ENCODE data around the gene PRRX1. TPM values are rescaled to one million over a fixed set of nuclear protein-coding genes. Genes with fewer than 3 reads are reported as not detected.

The PRRX1 gene
- total RNA-seq, 1 experiment from 2014 or later: 1.8 TPM

DNA sequence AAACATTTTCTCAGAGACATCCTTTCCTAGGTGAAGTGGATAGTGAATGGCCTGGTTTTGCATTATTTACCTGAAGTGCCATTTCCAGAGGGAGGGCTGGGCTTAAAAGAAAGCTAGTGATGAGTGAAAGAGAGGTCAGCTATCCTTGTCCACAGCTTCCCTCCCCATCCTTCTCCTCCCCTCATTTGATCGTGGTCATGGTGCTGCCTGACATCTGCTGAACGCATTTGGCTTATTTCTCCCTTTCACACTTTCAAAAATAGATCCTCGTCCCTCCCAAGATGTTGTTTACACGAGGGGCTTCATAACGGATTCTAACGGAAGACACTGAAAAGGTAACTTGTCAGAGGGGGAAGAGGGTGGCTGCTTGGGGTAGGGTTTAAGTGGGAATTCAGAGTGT, 66.1 kb downstream of the PRRX1 start:
- Mint-ChIP-seq H3K36me3 (ENCODE audit: insufficient read depth, unreplicated experiment) (no peaks in the 10 kb centered on the region), H3K9me3 (ENCODE audit: low read depth, unreplicated experiment) (no peaks in the 10 kb centered on the region), H3K4me3 (ENCODE audit: low read depth, unreplicated experiment) (no peak overlapping the region), H3K4me1 (ENCODE audit: low read depth, unreplicated experiment) (peaks cover 11% of the 10 kb centered on the region), H3K27ac (ENCODE audit: unreplicated experiment) (no peak overlapping the region), H3K27me3 (ENCODE audit: unreplicated experiment) (no peaks in the 10 kb centered on the region)
- BruUV-seq (replicated peaks): no TSS peak
- TF ChIP-seq, protein P1, sequence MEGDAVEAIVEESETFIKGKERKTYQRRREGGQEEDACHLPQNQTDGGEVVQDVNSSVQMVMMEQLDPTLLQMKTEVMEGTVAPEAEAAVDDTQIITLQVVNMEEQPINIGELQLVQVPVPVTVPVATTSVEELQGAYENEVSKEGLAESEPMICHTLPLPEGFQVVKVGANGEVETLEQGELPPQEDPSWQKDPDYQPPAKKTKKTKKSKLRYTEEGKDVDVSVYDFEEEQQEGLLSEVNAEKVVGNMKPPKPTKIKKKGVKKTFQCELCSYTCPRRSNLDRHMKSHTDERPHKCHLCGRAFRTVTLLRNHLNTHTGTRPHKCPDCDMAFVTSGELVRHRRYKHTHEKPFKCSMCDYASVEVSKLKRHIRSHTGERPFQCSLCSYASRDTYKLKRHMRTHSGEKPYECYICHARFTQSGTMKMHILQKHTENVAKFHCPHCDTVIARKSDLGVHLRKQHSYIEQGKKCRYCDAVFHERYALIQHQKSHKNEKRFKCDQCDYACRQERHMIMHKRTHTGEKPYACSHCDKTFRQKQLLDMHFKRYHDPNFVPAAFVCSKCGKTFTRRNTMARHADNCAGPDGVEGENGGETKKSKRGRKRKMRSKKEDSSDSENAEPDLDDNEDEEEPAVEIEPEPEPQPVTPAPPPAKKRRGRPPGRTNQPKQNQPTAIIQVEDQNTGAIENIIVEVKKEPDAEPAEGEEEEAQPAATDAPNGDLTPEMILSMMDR (IDR thresholded peaks at IDR 0.05; ENCODE audit: unreplicated experiment): no peak
- intact Hi-C loops (cut with micrococcal nuclease; ENCODE audit: unreplicated experiment): no loop called here
- CTCF ChIA-PET: interaction anchor here (1.5 kb wide), 1 partner anchor 41 kb away, joined by 9 read pairs; no protein-coding TSS in a partner anchor
- no peak for DNase-seq

DNA sequence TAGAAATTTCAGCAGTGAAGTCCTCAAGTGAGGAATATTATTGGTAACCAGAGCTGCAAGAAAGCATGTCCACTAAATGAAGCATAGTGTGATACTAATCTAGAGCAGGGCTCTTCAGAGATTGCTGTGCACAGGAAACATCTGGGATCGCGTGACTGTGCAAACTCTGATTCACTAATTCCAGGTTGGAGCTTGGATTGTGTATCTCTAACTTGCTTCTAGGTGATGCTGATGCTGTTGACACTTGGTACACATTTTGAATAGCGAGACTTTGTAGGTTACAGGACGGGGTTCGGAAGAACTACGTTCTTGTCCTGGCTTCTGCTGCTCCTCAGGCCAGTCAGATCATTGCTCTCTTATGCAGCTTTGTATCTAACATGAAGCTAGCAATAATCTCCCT, 66.5 kb downstream of the PRRX1 start:
- CTCF ChIA-PET: interaction anchor here (0.6 to 1.5 kb wide), 2 partner anchors 41 to 786 kb away, joined by 8 to 9 read pairs; no protein-coding TSS in a partner anchor
- Mint-ChIP-seq H3K9me3 (ENCODE audit: low read depth, unreplicated experiment) (no peaks in the 10 kb centered on the region), H3K27ac (ENCODE audit: unreplicated experiment) (no peak overlapping the region), H3K4me3 (ENCODE audit: low read depth, unreplicated experiment) (no peak overlapping the region), H3K36me3 (ENCODE audit: insufficient read depth, unreplicated experiment) (no peaks in the 10 kb centered on the region), H3K27me3 (ENCODE audit: unreplicated experiment) (no peaks in the 10 kb centered on the region), H3K4me1 (ENCODE audit: low read depth, unreplicated experiment) (peaks cover 11% of the 10 kb centered on the region)
- intact Hi-C loops (cut with micrococcal nuclease; ENCODE audit: unreplicated experiment): no loop called here
- TF ChIP-seq, protein P1 (IDR thresholded peaks at IDR 0.05; ENCODE audit: unreplicated experiment): no peak
- no TSS peak for BruUV-seq (replicated peaks)
- no peak for DNase-seq

DNA sequence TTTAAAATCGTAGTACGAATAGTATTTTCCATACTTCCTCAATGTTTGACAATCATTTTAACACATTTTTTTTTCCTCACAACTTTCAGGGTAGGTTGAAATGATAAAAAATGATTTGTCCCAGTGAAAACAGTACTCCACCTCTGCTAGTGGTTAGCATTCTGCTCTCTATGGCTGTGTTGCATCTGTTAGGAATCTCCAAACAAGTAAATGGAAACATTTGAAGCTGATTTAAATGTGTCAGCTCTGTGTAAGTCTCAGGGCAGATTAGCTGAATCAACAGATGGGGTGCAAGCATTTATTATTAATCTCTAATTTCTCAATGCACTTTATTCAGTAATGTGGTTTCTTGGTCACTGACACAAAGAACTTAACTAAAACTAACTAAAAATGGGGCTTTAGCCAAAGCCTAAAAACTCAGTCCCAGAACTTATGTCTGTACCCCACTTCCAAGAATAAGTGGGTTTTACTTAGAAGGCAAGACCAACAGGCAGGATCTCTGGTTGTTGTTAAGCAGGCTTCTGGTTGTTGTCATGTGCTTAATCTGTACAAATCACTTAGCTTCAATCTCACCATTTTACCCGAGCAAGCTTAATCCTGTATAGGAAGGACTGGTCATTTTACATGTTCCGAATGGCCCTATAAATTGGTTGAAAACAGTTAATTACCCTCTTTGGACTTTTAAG, 67.8 kb downstream of the PRRX1 start:
- CTCF ChIA-PET: no interaction called here
- peaks cover 11% of the 10 kb centered on the region for H3K4me1 Mint-ChIP-seq (ENCODE audit: low read depth, unreplicated experiment)
- H3K4me3 Mint-ChIP-seq (ENCODE audit: low read depth, unreplicated experiment): no peak overlapping the region
- no peak overlapping the region for H3K27ac Mint-ChIP-seq (ENCODE audit: unreplicated experiment)
- no TSS peak for BruUV-seq (replicated peaks)
- H3K9me3 Mint-ChIP-seq (ENCODE audit: low read depth, unreplicated experiment): no peaks in the 10 kb centered on the region
- intact Hi-C loops (cut with micrococcal nuclease; ENCODE audit: unreplicated experiment): no loop called here
- no peaks in the 10 kb centered on the region for H3K27me3 Mint-ChIP-seq (ENCODE audit: unreplicated experiment)
- DNase-seq: no peak
- TF ChIP-seq, protein P1 (IDR thresholded peaks at IDR 0.05; ENCODE audit: unreplicated experiment): no peak
- no peaks in the 10 kb centered on the region for H3K36me3 Mint-ChIP-seq (ENCODE audit: insufficient read depth, unreplicated experiment)

DNA sequence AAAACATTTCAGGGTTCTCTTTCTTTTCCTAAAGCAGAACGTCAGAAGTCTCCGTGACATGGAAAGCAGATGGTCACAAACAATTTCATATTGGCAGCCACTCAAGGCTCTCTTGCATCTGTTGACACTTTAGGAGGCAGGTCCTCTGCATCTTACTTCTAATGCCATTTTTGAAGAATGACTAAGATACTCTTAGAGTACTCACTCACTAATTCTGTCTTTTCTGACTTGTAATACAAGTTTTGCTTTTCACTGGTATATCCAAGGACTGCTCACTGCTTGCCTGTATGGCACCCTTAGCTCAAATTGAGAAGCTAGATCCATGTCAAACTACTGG, 68.3 kb downstream of the PRRX1 start:
- intact Hi-C loops (cut with micrococcal nuclease; ENCODE audit: unreplicated experiment): no loop called here
- no peaks in the 10 kb centered on the region for H3K36me3 Mint-ChIP-seq (ENCODE audit: insufficient read depth, unreplicated experiment)
- H3K9me3 Mint-ChIP-seq (ENCODE audit: low read depth, unreplicated experiment): no peaks in the 10 kb centered on the region
- TF ChIP-seq, protein P1 (IDR thresholded peaks at IDR 0.05; ENCODE audit: unreplicated experiment): no peak
- no peak overlapping the region for H3K27ac Mint-ChIP-seq (ENCODE audit: unreplicated experiment)
- BruUV-seq (replicated peaks): no TSS peak
- DNase-seq: no peak
- CTCF ChIA-PET: no interaction called here
- H3K27me3 Mint-ChIP-seq (ENCODE audit: unreplicated experiment): no peaks in the 10 kb centered on the region
- peaks cover 11% of the 10 kb centered on the region for H3K4me1 Mint-ChIP-seq (ENCODE audit: low read depth, unreplicated experiment)
- no peak overlapping the region for H3K4me3 Mint-ChIP-seq (ENCODE audit: low read depth, unreplicated experiment)
